NCI-H774 (cell line): ENCODE data around the gene KLHL14.
A peak's percentile ranks its signal among the peaks of the same experiment; 100 is the strongest.
"Not testable (repeated sequence)": the region's sequence is repeated elsewhere in the genome, so short reads cannot be mapped to it uniquely, and the experiment has no call there.

Experiments
- DNase-seq: peaks from one replicate; lab custom pipeline; 2025; lab: John Stamatoyannopoulos, UW

KLHL14 gene, protein sequence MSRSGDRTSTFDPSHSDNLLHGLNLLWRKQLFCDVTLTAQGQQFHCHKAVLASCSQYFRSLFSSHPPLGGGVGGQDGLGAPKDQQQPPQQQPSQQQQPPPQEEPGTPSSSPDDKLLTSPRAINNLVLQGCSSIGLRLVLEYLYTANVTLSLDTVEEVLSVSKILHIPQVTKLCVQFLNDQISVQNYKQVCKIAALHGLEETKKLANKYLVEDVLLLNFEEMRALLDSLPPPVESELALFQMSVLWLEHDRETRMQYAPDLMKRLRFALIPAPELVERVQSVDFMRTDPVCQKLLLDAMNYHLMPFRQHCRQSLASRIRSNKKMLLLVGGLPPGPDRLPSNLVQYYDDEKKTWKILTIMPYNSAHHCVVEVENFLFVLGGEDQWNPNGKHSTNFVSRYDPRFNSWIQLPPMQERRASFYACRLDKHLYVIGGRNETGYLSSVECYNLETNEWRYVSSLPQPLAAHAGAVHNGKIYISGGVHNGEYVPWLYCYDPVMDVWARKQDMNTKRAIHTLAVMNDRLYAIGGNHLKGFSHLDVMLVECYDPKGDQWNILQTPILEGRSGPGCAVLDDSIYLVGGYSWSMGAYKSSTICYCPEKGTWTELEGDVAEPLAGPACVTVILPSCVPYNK

DNA sequence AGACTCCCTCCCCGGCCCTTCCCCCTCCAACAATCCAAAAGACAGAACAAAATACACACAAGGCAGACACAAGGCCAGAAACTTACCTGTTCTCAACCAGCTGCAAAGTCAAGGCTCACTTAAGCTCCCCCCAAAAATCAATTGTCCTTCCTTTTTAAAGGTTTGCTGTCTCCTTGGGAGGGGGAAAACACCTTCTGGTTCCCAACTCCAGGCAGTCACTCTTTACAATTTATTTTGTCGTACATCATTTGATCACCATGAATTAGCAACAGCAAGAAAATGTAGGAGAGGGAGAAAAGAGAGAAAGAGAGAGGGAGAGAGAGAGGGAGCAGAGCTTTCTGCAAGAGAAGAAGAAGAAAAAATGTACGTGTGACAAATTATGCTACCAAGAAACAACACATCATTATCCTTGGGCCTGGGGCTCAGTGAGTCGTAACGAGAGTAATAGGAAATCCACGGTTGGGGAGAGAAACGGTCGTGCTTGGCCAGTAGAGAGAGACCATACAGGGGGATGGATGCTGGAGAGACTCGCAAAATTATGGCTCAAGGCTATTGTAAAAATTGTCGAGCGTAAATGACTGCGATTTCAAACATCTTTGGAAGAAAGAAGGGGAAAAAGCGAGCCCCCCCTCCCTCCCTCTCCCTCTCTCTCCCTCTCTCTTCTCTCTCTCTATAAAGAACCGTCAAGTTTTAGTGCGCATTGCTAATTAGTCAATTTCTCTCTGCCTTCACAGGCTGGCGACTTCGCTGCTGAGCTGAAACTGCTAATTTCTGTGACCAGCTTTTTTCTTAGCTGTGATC is at the start of gene KLHL14:
Gene KLHL14, minus strand, starts transcription at position 443 of the 801 bp plus-strand sequence. CDS start 2,432 bp downstream, outside the sequence.
- DNase-seq, result no peak

DNA sequence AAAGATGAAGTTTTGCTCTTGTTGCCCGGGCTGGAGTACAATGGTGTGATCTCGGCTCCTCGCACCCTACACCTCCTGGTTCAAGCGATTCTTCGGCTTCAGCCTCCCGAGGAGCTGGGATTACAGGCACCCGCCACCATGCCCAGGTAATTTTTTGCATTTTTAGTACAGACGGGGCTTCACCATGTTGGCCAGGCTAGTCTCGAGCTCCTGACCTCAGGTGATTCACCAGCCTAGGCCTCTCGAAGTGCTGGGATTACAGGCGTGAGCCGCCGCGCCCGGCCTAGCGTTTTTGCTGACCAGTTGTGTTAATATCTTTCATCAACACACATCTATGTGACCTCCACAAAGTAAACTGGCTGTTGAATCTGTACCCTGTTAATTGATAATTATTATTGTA is 49.4 kb upstream of the KLHL14 start:
- no peak for DNase-seq

DNA sequence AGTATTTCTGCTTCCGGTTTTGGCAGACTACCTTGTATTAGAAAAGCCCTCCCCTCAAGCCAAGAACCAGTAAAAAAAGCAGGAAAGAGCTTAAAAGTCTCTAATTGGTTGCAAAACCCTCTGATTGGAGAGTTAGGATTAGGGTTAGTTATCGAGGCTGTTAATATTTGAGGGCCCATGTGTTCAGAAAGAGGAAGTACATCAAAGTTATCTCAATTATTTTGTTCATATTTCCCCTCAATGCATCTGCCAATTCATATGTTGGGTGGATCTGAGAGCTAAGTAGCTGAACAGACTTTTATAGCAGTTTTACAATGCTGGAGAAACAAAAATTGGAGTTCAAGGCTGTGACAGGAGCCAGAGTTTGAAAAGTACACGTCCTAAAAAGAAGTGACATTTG is 43.1 kb upstream of the KLHL14 start:
- no peak for DNase-seq

DNA sequence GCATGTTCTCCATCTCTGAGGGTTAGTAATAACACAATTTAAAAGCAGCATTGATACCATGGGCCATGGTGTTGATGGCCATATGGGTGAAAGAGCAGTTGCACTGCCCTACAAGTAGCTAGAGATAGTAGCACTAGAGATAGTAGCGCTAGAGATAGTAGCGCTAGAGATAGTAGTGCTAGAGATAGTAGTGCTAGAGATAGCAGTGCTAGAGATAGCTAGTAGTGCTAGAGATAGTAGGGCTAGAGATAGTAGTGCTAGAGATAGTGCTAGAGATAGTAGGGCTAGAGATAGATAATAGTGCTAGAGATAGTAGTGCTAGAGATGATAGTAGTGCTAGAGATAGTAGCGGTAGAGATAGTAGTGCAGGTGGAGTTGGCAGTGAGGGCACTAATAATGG is 39.5 kb upstream of the KLHL14 start:
- no peak for DNase-seq

DNA sequence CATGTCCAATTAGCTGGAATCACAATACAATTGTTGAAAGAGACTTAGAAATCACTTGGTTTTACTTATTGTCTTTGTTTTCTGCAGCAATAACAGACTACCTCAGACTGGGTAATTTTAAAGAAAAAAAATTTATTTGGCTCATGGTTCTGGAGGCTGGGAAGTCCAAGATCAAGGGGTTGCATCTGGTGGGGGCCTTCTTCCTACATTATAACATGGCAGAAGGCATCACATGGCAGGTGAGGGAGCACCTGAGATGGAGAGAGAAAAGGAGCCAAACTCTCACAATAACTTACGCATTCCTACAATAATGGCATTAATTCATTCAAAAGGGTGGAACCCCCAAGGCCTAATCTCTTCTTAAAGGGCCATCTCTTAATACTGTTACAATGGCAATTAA is 37.5 kb upstream of the KLHL14 start:
- DNase-seq, result no peak

DNA sequence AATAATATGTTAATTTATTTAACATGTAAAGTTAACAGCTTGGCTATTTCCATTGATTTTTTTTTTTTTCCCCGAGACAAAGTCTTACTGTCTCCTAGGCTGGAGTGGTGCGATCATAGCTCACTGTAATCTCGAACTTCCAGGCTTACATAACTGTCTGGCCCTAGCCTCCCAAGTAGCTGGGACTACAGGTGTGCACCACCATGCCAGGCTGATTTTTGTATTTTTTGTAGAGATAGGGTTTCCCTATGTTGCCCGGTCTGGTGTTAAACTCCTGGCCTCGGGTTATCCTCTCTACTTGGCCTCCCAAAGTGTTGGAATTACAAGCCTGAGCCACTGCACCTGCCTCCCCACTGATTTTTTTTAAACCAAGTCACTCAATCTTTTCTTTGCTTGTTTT is 32.5 kb upstream of the KLHL14 start:
- no peak for DNase-seq

DNA sequence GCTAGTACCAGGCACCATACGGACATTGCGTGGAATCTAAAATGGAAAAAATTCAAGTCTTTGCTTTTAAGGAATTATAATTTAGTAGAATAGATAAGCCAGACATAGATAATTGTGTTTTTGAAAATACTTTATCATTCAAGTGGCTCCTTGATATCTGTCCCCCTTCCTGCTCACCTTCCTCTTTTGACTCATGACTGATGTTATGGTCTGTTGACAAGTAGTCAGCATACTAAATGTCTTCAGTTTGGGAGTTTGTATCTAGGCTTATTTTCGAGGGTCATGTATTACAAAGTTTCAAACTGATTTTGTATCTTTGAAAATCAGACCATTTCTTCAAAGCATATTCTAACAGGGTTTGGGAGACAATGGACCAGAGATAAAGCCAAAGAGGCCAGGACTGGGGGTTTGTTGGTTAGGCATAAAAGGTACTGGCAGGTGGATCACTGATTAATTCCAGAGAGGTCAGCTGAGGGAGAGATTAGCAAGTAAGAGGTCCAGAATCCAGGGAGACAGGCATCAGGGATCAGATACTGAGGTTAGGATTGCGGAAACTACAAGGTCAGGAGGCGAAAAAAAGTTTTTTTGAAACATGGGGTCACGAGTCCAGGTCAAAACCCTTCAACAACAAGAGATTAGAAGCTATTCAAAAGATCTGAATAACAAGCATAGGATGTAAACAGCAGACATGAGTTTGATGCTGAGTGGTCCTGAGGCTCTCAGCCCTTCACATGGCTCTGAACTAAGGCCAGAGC is 31.5 kb upstream of the KLHL14 start:
- no peak for DNase-seq

DNA sequence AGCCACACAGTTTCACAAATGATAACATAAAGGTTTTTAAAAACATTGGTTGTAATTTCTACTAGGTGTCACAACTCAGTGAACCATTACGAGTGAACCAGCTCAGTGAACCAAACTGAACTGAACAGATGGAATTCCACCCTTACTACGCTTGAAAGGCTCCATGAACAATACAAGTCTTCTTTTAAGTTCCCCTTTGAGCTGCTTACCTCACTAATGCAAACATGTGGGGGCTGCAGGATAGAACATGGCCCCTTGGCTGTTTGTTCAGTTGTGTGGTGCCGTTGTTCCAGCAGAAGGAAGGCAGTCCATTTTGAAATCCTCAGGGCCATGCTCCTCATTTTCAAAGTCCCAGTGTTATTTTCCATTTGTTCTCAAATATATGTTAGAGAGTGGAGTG is 30.7 kb upstream of the KLHL14 start:
- no peak for DNase-seq

DNA sequence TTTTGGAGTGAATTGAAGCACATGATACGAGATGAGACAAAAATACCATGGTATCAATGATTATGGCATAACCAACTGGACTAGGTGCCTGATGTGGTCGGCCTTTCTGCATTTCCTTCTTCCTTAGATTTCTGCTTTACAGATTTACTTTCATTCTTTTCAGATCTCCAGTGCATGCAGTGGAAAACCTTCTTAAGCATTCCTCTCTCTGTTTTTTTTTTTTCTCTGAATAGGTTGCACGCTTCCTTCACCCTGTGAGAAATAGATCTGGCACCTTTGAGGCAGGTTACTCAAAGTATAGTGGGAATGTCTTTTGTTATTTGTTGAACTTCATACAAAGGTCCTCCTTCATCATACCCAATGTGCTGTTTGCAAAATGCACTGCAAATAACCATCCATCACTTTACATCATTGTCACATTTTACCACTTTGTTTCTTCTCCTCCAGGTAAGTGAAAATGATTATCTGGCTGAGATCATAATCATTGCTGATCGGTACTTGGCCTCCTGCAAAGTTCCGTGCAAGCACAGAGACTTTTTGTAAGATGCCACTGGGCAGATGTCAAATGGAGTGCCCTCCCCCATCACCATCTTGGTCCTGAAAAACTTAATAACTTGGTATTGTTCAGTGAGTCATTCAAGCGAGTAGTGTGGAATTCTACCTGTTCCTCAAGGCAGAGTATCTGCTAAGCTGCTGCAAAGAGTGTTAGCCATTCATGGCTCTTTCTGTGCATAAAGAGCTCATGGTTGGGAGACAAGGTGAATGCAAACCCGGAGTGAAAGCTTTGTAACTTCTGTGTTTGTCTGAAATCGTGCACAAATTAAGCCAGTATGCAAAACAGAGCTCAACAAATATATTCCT is 30.0 kb upstream of the KLHL14 start:
- DNase-seq, result no peak

DNA sequence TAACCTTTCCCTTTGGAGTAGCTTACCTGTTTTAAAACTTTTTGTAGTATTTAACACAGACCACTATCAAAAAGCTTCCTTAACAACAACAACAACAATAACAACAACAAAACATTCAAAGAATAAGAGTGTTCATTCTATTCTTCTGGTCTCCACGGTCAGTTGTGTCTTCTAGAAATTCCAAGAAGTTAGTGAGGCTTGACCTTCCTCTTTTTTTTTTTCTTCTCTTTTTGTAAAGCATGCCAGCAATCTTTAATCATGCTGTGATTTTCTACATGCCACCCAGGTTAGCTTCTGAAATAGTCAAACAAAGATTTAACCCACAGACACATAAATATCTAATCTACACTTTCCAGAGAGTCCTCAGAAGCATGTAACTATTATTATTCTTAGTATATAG is 28.4 kb upstream of the KLHL14 start:
- DNase-seq, result no peak

DNA sequence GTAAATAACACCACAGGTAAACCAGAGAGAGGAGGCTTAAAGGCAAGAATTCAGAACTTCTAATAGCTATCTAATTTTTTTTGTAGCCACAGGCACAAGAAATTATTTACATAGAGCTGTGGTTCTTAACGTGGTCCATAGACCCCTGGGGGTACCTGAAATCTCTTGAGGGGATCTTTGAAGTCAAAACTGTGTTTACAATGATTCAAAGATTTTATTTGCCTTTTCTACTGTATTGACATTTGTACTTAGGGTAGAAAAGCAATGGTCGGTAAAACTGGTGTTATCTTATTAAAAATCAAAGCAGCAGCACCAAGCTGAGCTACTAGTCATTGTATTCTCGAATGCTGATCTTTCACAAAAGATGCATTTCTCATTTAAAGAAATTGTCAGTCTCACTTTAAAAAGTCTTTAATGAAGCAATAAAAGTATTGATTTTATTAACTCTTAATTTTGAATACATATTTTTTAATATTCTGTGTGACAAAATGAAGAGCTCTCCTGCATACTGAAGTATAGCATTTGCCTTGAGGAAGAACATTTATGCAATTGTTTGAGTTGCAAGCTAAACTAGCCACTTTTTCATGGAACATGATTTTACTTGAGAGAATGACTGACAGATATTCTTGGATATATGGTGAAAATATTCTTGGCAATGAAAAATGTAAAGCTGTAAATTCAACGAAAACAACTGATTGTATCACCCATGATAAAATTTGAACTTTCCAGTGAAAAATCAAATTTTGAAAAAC is 25.6 kb upstream of the KLHL14 start:
- DNase-seq, result no peak

DNA sequence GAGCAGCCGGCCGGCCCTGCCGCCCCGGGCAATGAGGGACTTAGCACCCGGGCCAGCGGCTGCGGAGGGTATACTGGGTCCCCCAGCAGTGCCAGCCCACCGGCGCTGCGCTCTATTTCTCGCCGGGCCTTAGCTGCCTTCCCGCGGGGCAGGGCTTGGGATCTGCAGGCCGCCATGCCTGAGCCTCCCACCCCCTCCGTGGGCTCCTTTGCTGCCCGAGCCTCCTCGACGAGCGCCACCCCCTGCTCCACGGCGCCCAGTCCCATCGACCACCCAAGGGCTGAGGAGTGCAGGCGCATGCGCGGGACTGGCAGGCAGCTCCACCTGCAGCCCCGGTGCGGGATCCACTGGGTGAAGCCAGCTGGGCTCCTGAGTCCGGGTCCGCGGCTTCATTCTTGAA is 21.8 kb upstream of the KLHL14 start:
- DNase-seq, result not testable (repeated sequence)

DNA sequence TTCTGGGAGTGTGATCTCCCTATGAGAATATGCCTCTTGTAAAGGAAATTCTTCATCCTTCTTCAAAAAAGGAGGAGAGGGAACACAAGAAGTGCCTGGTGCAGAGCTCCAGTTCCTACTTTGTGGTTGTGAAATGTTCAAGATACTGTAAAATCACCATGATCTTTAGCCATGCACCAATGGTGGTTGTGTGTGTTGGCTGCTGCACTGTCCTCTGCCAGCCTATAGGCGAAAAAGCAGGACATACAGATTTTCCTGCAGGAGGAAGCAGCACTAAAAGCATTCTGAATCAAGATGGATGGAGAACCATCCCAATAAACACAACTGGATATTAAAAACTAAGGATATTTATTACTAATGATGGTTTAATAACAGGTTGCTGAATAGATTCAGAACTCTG is 6.2 kb upstream of the KLHL14 start:
- DNase-seq, result no peak

DNA sequence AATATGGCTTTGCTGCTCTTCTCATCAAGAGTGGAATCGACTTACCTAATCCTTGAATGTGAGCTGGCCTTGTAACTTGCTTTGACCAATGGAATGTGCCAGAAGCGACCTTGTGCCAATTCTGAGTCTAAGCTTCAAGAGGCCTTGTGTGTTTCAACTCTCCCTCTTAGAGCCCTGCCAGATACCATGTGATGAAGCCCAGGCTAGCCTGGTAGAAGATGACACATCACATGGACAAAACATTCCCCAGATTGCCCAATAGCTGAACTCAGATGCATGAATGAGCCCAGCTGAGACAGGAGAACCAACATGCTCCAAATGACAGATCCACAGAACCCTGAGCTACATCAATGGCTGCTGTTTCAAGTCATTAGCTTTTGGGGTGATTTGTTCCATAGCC is 4.2 kb upstream of the KLHL14 start:
- DNase-seq, result no peak

DNA sequence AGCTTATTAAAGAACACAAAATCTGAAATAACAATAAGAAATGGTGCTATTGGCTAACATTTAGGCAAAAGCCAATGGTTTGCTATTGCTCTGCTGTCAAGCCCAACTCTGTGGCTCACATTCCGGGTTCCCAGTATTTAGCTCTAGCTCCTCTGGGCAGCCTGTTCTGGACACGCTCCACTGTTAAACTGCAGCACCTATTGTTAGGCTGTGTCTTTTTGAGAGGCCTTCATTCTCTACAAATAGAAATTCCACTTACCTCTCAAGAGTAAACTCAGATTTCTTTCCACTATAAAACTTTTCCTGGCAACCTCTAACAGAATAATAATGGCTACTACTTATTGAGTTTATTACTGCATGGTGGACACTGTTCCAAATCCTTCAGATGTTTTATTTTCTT is 3.7 kb upstream of the KLHL14 start:
- DNase-seq, result no peak

DNA sequence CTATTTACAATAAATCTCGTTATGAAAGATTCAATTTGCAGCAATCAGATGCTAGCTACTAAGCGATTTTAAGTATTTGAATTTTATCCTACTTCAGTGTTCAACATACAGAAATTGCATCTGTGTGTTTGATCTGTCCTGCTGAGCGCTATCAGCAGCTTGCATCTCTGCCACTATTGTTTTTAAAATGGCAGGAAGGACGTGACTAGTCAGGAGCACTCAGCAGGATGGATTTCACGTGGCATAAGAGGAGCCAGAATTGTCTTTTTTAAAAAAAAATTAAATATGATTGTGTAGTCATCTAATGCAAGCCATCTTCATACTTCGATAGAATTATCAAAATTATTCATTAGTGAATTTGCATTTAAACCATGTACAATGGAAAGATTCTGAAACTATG is 2.8 kb upstream of the KLHL14 start:
- peak; percentile 44 for DNase-seq

DNA sequence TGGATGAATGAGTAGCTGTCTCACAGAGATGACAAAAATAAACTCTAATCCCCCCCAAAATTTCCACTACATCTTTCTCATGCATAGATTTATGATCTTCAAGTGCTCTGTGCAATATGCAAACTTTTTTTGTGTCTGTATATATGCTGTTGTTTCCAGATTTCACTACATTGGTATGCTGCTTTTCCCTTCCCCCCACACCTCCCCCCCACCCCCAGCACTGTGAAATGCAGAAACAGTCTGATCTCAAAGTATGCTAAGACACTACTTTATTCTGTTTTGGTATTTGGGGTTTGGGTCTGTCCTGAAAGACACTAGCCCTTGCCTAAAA is 524 bp upstream of the KLHL14 start:
- no peak for DNase-seq

DNA sequence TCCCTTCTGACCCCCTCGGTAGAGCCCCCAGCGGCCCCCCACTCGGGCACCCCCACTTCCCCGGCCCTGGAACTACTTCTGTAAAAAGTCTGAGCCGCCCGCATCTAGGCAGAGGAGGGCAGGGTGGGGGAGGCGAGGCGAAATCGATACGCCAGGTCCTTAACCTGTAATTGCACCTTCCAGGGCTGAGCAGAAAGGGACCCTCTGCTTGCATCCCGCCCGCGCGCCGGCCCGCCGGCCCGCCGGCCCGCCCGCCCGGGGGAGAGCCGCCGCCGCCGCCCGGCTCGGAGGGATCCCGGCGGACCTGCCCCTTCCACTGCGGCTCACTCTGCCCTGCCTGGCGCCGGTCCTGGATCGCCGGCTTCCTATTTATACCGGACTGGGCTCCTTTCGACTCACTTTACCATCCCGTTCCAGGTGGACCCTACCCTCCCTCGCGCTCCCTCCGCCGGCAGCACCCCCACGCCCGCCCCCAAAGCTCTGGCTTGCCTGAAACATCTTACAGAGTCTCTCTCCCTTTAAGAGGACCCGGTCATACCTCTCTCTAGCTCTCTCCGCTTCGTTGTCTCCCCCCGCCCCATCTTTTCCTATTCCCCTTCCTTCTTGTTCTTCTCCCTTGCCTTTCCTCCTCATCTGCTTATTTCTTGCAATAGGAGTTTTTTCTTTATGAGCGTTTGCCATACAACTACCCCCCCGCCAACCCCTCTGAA is 797 bp downstream of the KLHL14 start:
- peak; percentile 37 for DNase-seq

DNA sequence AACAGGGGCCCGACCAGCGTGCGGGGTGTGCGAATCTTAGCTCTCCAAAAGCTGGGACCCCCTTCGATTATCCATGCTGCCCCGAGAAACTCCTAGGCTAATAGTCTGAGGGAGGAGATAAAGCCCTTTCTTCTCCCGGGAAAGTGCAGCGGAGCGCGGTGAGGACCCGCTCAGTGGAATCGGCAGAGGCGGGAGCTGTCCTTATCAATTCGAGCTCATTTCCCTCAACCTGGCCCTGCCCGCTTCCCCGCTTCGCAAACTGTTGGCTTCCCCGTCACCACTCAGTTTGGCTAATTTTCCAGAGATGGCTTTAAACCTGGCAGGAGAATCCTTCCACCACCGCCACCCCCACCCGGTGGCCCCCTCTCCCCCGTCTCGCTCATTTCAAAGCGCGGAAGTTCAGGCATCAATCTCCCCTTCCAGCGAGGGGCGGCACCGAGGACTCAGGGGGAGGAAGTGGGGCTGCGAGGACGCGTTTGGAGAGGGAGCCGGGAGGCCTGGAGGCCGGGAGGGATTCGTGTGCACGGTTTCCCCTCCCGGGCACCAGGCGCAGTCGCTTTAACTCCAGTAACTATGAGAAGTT is 1.6 kb downstream of the KLHL14 start:
- peak; percentile 48 for DNase-seq
